HG03378 (cell line): ENCODE measurements around the gene MED7.
A peak's percentile ranks its signal among the peaks of the same experiment; 100 is the strongest.

Source experiments
- ATAC-seq: cut with Tn5 transposase; IDR thresholded peaks from one replicate; pipeline ENCODE4 v1.9.1; 2021; ENCODE audit warnings: mild to moderate bottlenecking, moderate library complexity; ENCODE audit not compliant: unreplicated experiment

MED7 gene

GRCh38 chr5:157107508-157107907, 35.2 kb downstream of the MED7 start:
- no peak for ATAC-seq

- ATAC-seq, result no peak
Observed at GRCh38 chr5:157106630-157107461, 35.8 kb downstream of the MED7 start.

GRCh38 chr5:157100140-157100679, 42.5 kb downstream of the MED7 start:
- peak; percentile 64 for ATAC-seq

- ATAC-seq, result no peak
Observed at GRCh38 chr5:157088342-157088990, 54.2 kb downstream of the MED7 start.
